DMS53 (cell line): ENCODE measurements around the gene AMY1B.
"Not testable (repeated sequence)": the region's sequence is repeated elsewhere in the genome, so short reads cannot be mapped to it uniquely, and the experiment has no call there.

Source experiments
- DNase-seq: peaks from one replicate; lab custom pipeline; 2025; lab: John Stamatoyannopoulos, UW

The AMY1B gene

DNA sequence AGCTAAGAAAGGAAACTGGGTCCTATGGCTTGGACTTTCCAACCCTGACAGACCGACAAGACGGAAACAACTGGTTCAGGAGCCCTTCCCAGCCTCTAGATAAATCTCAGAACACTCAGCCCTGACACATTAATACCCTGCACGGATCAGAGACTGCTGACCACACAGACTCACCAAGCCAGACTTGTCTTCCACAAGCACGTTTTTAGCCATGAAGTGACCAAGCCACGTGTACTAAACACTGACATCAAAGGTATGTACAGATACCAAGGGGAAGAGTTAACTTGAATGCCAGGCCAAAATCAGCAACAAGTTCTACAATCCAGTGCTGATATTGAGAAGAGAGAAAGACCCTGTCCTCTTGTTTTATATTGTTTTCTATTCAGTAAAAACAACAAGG lies at the start of gene AMY1B:
TSS of gene AMY1B (minus strand) at position 101 of the 400 bp plus-strand sequence. CDS start 571 bp downstream, outside the sequence.
- DNase-seq: not testable (repeated sequence)

DNA sequence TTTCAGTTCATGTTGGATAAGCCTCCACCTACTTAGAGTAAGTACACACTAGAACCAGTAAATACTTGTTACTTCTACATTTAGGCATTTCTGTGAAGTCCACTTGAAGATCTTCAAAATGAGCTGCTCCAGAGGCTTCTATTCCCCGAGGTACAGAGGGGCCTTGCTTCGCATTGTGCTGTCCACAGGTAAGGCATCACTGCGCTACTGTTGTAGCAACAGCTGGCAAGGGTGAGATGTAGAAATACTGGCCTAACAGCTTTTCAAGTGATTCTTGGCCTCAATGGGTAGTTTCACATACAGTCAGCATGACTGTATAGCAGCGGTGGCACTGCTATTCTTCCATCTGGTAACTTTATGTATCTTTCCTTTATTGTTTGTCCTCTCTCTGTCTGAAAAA lies 49.0 kb upstream of the AMY1B start:
- not testable (repeated sequence) for DNase-seq

DNA sequence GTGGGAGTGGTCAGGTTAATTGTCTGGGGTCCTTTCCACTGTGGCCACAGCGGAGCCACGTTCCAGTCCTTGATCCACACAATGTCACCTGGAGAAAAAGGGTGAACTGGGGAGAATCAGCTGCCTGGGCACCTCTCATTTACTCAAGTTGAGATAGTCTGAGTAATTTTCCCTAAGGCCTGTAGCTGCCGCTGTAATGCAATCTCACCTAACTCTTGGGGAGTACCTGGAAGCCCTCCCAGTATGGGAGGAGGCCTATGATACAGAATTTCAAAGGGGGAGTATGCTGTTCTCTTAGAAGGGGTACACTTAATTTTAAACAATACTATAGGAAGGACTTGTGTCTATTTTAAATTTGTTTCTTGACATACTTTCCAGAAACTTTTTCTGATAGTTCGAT lies 48.4 kb upstream of the AMY1B start:
- DNase-seq: not testable (repeated sequence)

DNA sequence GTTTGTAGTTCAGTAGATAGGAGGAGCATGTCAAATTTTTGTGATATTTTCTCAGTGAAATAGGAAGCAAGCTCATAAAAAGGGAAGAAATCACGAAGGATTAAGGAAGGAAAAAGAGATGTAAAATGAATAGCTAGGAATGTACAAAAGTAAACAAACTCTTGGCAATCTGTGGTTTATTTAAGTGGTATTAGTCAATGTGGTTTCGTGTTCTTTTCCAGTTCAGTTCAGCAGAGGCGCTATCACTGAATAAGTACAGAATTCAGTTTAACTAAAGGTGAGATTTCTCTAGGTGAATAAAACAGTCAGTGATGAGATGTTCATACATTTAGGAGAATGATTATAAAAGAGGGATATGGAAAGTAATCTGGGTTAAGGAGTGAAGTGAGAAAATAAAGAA lies 42.0 kb upstream of the AMY1B start:
- not testable (repeated sequence) for DNase-seq

DNA sequence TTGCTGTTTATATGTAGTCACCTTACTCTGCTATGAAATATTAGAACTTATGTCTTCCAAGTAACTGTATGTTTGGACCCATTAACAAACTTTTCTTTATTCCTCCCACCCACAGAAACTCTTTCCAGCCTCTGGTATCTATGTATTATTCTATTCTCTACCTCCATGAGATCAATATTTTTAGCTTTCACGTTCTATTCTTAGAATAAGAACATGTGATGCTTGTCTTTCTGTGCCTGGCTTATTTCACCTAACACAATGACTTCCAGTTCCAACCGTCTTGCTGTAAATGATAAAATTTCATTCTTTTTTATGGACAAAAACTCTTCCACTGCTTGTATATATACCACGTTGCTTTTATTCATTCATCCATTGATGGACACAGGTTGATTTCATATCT lies 39.3 kb upstream of the AMY1B start:
- DNase-seq: not testable (repeated sequence)

DNA sequence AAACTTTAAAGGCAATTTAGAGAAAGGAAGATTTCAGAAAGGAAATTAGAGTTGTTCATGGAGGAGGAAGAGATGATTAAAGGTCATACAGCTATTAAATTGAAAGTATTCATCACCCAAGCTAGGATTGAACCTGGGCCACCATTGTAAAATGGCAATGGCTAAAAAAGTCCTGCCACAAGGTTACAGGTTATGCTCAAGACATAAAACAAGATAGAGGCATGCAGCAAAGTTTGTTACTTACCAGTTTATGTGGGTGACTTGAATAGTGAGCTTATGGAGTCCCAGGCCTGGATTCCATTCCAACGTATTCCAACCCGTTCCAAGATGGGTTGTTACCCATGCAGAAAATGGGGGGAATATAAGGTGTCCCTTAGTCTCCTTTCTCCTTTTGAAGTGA lies 25.5 kb upstream of the AMY1B start:
- not testable (repeated sequence) for DNase-seq

DNA sequence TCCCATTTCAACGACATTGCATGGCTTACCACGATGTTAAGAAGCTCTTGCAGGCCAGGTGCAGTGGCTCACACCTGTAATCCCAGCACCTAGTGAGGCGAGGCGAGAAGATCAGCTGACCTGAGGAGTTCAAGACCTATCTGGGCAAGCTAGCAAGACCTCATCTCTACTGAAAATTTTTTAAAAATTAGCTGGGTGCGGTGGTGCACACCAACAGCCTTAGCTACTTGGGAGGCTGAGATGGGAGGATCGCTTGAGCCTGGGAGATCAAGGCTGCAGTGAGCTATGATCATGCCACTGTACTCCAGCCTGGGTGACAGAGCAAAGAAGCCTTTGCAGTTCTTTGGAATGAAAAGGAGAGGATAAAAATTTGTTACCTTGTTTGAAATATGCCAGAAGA lies 21.4 kb upstream of the AMY1B start:
- not testable (repeated sequence) for DNase-seq

DNA sequence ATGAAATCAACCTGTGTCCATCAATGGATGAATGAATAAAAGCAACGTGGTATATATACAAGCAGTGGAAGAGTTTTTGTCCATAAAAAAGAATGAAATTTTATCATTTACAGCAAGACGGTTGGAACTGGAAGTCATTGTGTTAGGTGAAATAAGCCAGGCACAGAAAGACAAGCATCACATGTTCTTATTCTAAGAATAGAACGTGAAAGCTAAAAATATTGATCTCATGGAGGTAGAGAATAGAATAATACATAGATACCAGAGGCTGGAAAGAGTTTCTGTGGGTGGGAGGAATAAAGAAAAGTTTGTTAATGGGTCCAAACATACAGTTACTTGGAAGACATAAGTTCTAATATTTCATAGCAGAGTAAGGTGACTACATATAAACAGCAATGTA lies 14.4 kb upstream of the AMY1B start:
- not testable (repeated sequence) for DNase-seq

DNA sequence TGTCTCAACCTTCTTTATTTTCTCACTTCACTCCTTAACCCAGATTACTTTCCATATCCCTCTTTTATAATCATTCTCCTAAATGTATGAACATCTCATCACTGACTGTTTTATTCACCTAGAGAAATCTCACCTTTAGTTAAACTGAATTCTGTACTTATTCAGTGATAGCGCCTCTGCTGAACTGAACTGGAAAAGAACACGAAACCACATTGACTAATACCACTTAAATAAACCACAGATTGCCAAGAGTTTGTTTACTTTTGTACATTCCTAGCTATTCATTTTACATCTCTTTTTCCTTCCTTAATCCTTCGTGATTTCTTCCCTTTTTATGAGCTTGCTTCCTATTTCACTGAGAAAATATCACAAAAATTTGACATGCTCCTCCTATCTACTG lies 11.7 kb upstream of the AMY1B start:
- DNase-seq: not testable (repeated sequence)

DNA sequence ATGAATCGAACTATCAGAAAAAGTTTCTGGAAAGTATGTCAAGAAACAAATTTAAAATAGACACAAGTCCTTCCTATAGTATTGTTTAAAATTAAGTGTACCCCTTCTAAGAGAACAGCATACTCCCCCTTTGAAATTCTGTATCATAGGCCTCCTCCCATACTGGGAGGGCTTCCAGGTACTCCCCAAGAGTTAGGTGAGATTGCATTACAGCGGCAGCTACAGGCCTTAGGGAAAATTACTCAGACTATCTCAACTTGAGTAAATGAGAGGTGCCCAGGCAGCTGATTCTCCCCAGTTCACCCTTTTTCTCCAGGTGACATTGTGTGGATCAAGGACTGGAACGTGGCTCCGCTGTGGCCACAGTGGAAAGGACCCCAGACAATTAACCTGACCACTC lies 5.2 kb upstream of the AMY1B start:
- DNase-seq: not testable (repeated sequence)

DNA sequence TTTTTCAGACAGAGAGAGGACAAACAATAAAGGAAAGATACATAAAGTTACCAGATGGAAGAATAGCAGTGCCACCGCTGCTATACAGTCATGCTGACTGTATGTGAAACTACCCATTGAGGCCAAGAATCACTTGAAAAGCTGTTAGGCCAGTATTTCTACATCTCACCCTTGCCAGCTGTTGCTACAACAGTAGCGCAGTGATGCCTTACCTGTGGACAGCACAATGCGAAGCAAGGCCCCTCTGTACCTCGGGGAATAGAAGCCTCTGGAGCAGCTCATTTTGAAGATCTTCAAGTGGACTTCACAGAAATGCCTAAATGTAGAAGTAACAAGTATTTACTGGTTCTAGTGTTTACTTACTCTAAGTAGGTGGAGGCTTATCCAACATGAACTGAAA lies 4.7 kb upstream of the AMY1B start:
- not testable (repeated sequence) for DNase-seq

DNA sequence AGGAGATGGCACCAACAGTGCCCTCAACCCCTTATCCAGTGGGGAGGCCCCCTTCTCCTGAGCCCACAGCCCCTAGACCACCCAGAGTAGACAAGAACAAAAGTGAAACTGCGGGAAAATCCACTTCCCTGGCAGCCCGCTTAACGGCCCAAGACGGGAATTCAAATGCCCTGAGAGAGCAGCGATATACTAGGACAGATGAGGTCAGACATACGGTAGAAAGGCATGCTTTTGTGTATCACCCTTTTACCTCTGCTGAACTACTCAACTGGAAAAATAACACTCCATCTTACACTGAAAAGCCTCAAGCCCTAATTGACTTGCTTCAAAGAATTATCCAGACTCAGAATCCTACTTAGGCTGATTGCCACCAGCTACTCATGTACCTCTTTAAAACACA lies 1.4 kb upstream of the AMY1B start:
- DNase-seq: not testable (repeated sequence)

DNA sequence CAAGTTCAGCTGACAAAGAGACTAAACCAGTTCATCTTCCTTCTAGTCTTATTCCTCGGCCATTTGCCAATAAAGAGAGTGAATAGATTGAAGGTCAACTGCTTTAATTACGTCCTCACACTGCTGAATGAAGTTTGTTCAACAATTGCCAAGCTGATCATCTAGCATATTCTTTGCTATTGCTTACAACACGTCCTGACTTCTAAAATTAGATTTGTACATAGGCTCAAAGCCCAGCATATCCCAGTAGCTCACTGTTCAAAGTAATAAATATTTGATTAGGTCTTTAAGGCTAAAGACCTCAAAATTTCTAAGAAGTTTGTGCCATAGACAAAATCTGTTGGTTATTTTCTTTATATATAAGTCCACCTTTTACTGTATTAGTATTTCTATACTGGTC lies 19.7 kb downstream of the AMY1B start:
- DNase-seq: not testable (repeated sequence)

DNA sequence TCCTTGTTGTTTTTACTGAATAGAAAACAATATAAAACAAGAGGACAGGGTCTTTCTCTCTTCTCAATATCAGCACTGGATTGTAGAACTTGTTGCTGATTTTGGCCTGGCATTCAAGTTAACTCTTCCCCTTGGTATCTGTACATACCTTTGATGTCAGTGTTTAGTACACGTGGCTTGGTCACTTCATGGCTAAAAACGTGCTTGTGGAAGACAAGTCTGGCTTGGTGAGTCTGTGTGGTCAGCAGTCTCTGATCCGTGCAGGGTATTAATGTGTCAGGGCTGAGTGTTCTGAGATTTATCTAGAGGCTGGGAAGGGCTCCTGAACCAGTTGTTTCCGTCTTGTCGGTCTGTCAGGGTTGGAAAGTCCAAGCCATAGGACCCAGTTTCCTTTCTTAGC lies 40.5 kb downstream of the AMY1B start, which contains the start of gene AMY1A:
TSS of gene AMY1A (plus strand) at position 301 of the 400 bp plus-strand sequence. CDS start 571 bp downstream, outside the sequence.
- not testable (repeated sequence) for DNase-seq

DNA sequence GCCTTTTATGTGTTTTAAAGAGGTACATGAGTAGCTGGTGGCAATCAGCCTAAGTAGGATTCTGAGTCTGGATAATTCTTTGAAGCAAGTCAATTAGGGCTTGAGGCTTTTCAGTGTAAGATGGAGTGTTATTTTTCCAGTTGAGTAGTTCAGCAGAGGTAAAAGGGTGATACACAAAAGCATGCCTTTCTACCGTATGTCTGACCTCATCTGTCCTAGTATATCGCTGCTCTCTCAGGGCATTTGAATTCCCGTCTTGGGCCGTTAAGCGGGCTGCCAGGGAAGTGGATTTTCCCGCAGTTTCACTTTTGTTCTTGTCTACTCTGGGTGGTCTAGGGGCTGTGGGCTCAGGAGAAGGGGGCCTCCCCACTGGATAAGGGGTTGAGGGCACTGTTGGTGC lies 41.9 kb downstream of the AMY1B start:
- DNase-seq: not testable (repeated sequence)

DNA sequence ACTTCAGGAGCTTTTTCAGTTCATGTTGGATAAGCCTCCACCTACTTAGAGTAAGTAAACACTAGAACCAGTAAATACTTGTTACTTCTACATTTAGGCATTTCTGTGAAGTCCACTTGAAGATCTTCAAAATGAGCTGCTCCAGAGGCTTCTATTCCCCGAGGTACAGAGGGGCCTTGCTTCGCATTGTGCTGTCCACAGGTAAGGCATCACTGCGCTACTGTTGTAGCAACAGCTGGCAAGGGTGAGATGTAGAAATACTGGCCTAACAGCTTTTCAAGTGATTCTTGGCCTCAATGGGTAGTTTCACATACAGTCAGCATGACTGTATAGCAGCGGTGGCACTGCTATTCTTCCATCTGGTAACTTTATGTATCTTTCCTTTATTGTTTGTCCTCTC lies 45.1 kb downstream of the AMY1B start:
- not testable (repeated sequence) for DNase-seq

DNA sequence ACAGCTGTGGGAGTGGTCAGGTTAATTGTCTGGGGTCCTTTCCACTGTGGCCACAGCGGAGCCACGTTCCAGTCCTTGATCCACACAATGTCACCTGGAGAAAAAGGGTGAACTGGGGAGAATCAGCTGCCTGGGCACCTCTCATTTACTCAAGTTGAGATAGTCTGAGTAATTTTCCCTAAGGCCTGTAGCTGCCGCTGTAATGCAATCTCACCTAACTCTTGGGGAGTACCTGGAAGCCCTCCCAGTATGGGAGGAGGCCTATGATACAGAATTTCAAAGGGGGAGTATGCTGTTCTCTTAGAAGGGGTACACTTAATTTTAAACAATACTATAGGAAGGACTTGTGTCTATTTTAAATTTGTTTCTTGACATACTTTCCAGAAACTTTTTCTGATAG lies 45.7 kb downstream of the AMY1B start:
- DNase-seq: not testable (repeated sequence)

DNA sequence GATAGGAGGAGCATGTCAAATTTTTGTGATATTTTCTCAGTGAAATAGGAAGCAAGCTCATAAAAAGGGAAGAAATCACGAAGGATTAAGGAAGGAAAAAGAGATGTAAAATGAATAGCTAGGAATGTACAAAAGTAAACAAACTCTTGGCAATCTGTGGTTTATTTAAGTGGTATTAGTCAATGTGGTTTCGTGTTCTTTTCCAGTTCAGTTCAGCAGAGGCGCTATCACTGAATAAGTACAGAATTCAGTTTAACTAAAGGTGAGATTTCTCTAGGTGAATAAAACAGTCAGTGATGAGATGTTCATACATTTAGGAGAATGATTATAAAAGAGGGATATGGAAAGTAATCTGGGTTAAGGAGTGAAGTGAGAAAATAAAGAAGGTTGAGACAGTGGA lies 52.1 kb downstream of the AMY1B start:
- DNase-seq: not testable (repeated sequence)

DNA sequence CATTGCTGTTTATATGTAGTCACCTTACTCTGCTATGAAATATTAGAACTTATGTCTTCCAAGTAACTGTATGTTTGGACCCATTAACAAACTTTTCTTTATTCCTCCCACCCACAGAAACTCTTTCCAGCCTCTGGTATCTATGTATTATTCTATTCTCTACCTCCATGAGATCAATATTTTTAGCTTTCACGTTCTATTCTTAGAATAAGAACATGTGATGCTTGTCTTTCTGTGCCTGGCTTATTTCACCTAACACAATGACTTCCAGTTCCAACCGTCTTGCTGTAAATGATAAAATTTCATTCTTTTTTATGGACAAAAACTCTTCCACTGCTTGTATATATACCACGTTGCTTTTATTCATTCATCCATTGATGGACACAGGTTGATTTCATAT lies 54.8 kb downstream of the AMY1B start:
- DNase-seq: not testable (repeated sequence)
